PC-3 (cell line): Measurements from ENCODE around the gene GYPE. TPM values are rescaled to one million over a fixed set of nuclear protein-coding genes. Genes with fewer than 3 reads are reported as not detected.
"Not testable (repeated sequence)": the region's sequence is repeated elsewhere in the genome, so short reads cannot be mapped to it uniquely, and the experiment has no call there.

Source experiments
- ATAC-seq: fragments of 200-7000 bp; cut with Tn5 transposase; 2 replicates; pipeline ENCODE4 v1.9.1; 2020; ENCODE audit warnings: mild to moderate bottlenecking, moderate library complexity
- BruUV-seq: library from RNA; stranded (reverse); fragments of 400-500 nt; replicated peaks from 2 replicates; lab custom pipeline; 2021; lab: Mats Ljungman, UMichigan
- CTCF ChIA-PET: fragments of 300-600 bp; sonication (Branson Sonifier 250); formaldehyde crosslinking; loops from one replicate; lab custom pipeline; 2022; ENCODE audit warnings: antibody characterized with exemption; lab: Charles Lee
- POLR2A ChIA-PET: fragments of 300-600 bp; sonication (Branson Sonifier 250); formaldehyde crosslinking; loops from one replicate; lab custom pipeline; 2022; ENCODE audit warnings: antibody characterized with exemption; ENCODE audit not compliant: unreplicated experiment; lab: Charles Lee
- DNase-seq: peaks from one replicate; pipeline ENCODE4 v3.0.0-alpha.2; 2015
- H2AFZ ChIP-seq: fragments of 300-600 bp; sonication (generic); 2 replicates; pipeline ENCODE4 v1.6.0; 2016; ENCODE audit warnings: antibody characterized with exemption, low read length
- H3F3A ChIP-seq: fragments of 300-600 bp; sonication (generic); one replicate; pipeline ENCODE4 v1.6.0; 2017; ENCODE audit warnings: antibody characterized with exemption, low read length, control low read depth, mild to moderate bottlenecking; ENCODE audit not compliant: unreplicated experiment
- H3K27ac ChIP-seq: fragments of 300-600 bp; sonication (generic); 2 replicates; pipeline ENCODE4 v1.5.1; 2016; ENCODE audit warnings: mild to moderate bottlenecking, low read length
- H3K27me3 ChIP-seq: fragments of 300-600 bp; sonication (generic); 2 replicates; pipeline ENCODE4 v1.6.1; 2016; ENCODE audit warnings: low read length, mixed read lengths
- H3K36me3 ChIP-seq: fragments of 300-600 bp; sonication (generic); 2 replicates; pipeline ENCODE4 v1.6.1; 2016; ENCODE audit warnings: low read depth, mixed run types, low read length, mixed read lengths
- H3K4me1 ChIP-seq: fragments of 300-600 bp; sonication (generic); 2 replicates; pipeline ENCODE4 v1.5.1; 2016; ENCODE audit warnings: low read length; ENCODE audit not compliant: insufficient read depth
- H3K4me2 ChIP-seq: fragments of 300-600 bp; sonication (generic); 2 replicates; pipeline ENCODE4 v1.6.0; 2016; ENCODE audit warnings: low read length
- H3K4me3 ChIP-seq: fragments of 300-600 bp; sonication (generic); 2 replicates; pipeline ENCODE4 v1.5.1; 2016; ENCODE audit warnings: mild to moderate bottlenecking, low read length, mixed read lengths
- H3K79me2 ChIP-seq: fragments of 300-600 bp; sonication (generic); 2 replicates; pipeline ENCODE4 v1.6.1; 2017; ENCODE audit warnings: low read length, mixed read lengths
- H3K9ac ChIP-seq: fragments of 300-600 bp; sonication (generic); 2 replicates; pipeline ENCODE4 v1.6.0; 2016; ENCODE audit warnings: mild to moderate bottlenecking, low read length
- H3K9me2 ChIP-seq: fragments of 300-600 bp; sonication (generic); replicated peaks from 2 replicates; pipeline ENCODE4 v1.6.1; 2016; ENCODE audit warnings: mixed run types, low read length, mixed read lengths
- H3K9me3 ChIP-seq: fragments of 300-600 bp; sonication (generic); 2 replicates; pipeline ENCODE4 v1.6.1; 2016; ENCODE audit warnings: low read length, mixed read lengths
- H4K20me1 ChIP-seq: fragments of 300-600 bp; sonication (generic); 2 replicates; pipeline ENCODE4 v1.6.1; 2016; ENCODE audit warnings: low read length, mixed read lengths
- CTCF ChIP-seq: fragments of 300-600 bp; sonication (generic); conservative IDR thresholded peaks from 2 replicates; pipeline ENCODE4 v1.5.1; 2017; ENCODE audit warnings: antibody characterized with exemption, low read depth, mild to moderate bottlenecking, low read length
- EZH2 ChIP-seq: fragments of 300-600 bp; sonication (generic); IDR thresholded peaks from one replicate; pipeline ENCODE4 v1.6.1; 2017; ENCODE audit warnings: antibody characterized with exemption, mild to moderate bottlenecking, low read length; ENCODE audit not compliant: unreplicated experiment
- EZH2phosphoT487 ChIP-seq: fragments of 300-600 bp; sonication (generic); IDR thresholded peaks from 2 replicates; pipeline ENCODE4 v1.6.1; 2018; ENCODE audit warnings: mild to moderate bottlenecking, antibody characterized with exemption, low read length, borderline replicate concordance
- intact Hi-C: fragments of 100-400 bp; cut with micrococcal nuclease; formaldehyde crosslinking; loops from 2 replicates; pipeline ENCODE4 v1.9.0; 2023
- total RNA-seq: library from RNA; depleted of rRNA; stranded (reverse); fragments of >200 nt; gene quantifications from 2 replicates; pipeline ENCODE4 v1.2.3, GENCODE V29; 2014

Gene GYPE
- total RNA-seq, 1 experiment from 2014 or later: not detected

GRCh38 chr4:143939528-143939927 lies 34.2 kb upstream of the GYPE start:
- TF ChIP-seq EZH2phosphoT487 (no peak), EZH2 (no peak), CTCF (no peak)
- ATAC-seq: no peak
- no peak for DNase-seq
- Histone ChIP-seq H3K4me2 (no peak overlapping the region), H3K4me3 (no peak overlapping the region), H3K9me2 (no peaks in the 10 kb centered on the region), H3K27ac (no peak overlapping the region), H3K4me1 (no peaks in the 10 kb centered on the region), H3K79me2 (no peaks in the 10 kb centered on the region), H3K9me3 (no peaks in the 10 kb centered on the region), H3K27me3 (no peaks in the 10 kb centered on the region), H3K9ac (no peak overlapping the region), H2AFZ (no peak overlapping the region), H3K36me3 (no peaks in the 10 kb centered on the region), H3F3A (no peaks in the 10 kb centered on the region), H4K20me1 (no peaks in the 10 kb centered on the region)
- no TSS peak for BruUV-seq
- CTCF ChIA-PET: no interaction called here
- intact Hi-C loops: no loop called here
- POLR2A ChIA-PET: no interaction called here

GRCh38 chr4:143938890-143939289 lies 33.5 kb upstream of the GYPE start:
- H3K4me2 ChIP-seq, H2AFZ ChIP-seq, intact Hi-C loops, DNase-seq, POLR2A ChIA-PET, H3K36me3 ChIP-seq, H4K20me1 ChIP-seq, H3K9me2 ChIP-seq, H3K9me3 ChIP-seq, H3K4me3 ChIP-seq, H3K9ac ChIP-seq, CTCF ChIA-PET, H3K4me1 ChIP-seq, H3K79me2 ChIP-seq, H3K27me3 ChIP-seq, H3F3A ChIP-seq, ATAC-seq, H3K27ac ChIP-seq, BruUV-seq: not testable (repeated sequence)

- intact Hi-C loops: no loop called here
- H2AFZ ChIP-seq: no peak overlapping the region
- no peaks in the 10 kb centered on the region for H3K9me3 ChIP-seq
- no peak overlapping the region for H3K4me3 ChIP-seq
- H3K9me2 ChIP-seq: no peaks in the 10 kb centered on the region
- H3K4me1 ChIP-seq: no peaks in the 10 kb centered on the region
- CTCF ChIA-PET: no interaction called here
- no peaks in the 10 kb centered on the region for H3K36me3 ChIP-seq
- DNase-seq: no peak
- no peak for ATAC-seq
- no peak overlapping the region for H3K4me2 ChIP-seq
- no peaks in the 10 kb centered on the region for H3F3A ChIP-seq
- H3K9ac ChIP-seq: no peak overlapping the region
- H3K27me3 ChIP-seq: no peaks in the 10 kb centered on the region
- TF ChIP-seq EZH2phosphoT487: no peak
- no peak for TF ChIP-seq EZH2
- no peak for TF ChIP-seq CTCF
- no peak overlapping the region for H3K27ac ChIP-seq
- H3K79me2 ChIP-seq: no peaks in the 10 kb centered on the region
- POLR2A ChIA-PET: no interaction called here
- no peaks in the 10 kb centered on the region for H4K20me1 ChIP-seq
- no TSS peak for BruUV-seq
Observed at GRCh38 chr4:143921181-143921580, 15.8 kb upstream of the GYPE start.

GRCh38 chr4:143916485-143916884 lies 11.1 kb upstream of the GYPE start:
- POLR2A ChIA-PET, intact Hi-C loops: not testable (repeated sequence)

GRCh38 chr4:143912478-143912877 lies 7.1 kb upstream of the GYPE start:
- H3K4me1 ChIP-seq, H3K9me3 ChIP-seq, H3K4me2 ChIP-seq, H3K4me3 ChIP-seq, H3F3A ChIP-seq, H3K9me2 ChIP-seq, POLR2A ChIA-PET, H3K79me2 ChIP-seq, intact Hi-C loops, H4K20me1 ChIP-seq, CTCF ChIA-PET, H3K27ac ChIP-seq, BruUV-seq, ATAC-seq, DNase-seq, H2AFZ ChIP-seq, H3K36me3 ChIP-seq, H3K9ac ChIP-seq, H3K27me3 ChIP-seq: not testable (repeated sequence)

More at GRCh38 chr4:143916485-143916884, 11.1 kb upstream of the GYPE start:
- H3K9me3 ChIP-seq, H3K4me3 ChIP-seq, DNase-seq, H3K79me2 ChIP-seq, H3K9me2 ChIP-seq, H3K27me3 ChIP-seq, H3K9ac ChIP-seq, H3K27ac ChIP-seq, BruUV-seq, H3K4me2 ChIP-seq, H2AFZ ChIP-seq, H4K20me1 ChIP-seq, ATAC-seq, CTCF ChIA-PET, H3F3A ChIP-seq, H3K36me3 ChIP-seq, H3K4me1 ChIP-seq: not testable (repeated sequence)
